GM18520 (cell line): ENCODE measurements around the gene STEAP1B.
"Not testable (repeated sequence)": the region's sequence is repeated elsewhere in the genome, so short reads cannot be mapped to it uniquely, and the experiment has no call there.

ENCODE experiments used
- ATAC-seq: cut with Tn5 transposase; IDR thresholded peaks from one replicate; pipeline ENCODE4 v1.9.1; 2021; ENCODE audit not compliant: unreplicated experiment

The STEAP1B gene

DNA sequence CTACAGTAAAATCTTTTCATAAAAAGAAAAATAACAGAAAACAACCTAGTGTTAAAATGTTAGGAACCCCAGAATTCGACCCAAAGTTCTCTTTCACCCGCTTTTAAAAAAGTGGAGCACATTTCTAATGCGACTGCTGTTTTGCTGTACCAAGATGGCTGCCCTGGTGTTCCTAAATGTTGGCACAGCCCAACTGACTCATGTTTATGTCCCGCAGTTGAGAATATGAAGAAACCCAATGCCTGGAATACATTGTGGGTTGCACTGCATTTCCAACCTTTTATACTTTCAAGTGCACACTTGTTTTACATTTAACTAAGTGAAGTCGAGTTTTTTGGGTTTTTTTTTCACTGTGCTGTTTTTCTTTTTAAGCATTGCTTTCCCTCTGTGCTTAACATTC is 944 bp downstream of the STEAP1B start:
- no peak for ATAC-seq

DNA sequence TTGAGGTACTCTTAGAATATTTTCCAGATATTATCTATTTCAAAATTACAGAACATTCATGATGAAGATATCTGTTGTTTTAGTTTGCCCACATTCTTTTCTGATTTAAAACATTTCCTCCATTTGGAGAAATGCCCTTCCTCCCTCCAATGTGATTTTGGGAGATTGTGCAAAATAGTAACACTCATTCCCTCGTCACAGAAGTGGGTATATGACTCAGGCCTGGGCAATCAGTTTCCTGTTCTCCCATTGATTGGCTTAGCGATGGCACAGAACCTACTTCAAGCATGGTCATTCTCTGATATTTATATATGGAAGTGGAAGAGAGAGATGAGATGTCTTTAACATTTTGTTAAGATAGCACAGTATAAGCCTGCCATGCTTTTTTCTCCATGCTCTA is 3.1 kb downstream of the STEAP1B start:
- not testable (repeated sequence) for ATAC-seq

DNA sequence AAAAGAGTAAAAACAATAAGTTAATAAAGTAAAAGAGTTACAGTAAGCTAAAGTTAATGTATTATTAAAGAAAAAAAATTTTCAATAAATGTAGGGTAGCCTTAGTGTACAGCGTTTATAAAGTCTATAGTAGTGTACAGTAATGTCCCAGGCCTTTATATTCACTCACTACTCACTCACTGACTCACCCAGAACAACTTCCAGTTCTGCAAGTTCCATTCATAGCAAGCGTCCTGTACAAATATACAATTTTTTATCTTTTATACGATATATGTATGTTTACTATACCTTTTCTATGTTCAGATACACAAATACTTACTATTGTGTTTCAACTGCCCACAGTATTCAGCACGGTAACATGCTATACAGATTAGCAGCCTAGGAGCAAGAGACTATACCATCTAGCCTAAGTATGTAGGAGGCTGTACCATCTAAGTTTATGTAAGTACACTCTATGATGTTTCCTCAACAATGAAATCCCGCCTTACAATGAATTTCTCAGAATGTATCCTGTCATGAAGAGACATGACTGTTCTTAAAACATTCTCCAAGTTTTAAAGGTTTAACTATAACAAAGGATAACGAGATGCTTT is 3.6 kb downstream of the STEAP1B start:
- not testable (repeated sequence) for ATAC-seq

DNA sequence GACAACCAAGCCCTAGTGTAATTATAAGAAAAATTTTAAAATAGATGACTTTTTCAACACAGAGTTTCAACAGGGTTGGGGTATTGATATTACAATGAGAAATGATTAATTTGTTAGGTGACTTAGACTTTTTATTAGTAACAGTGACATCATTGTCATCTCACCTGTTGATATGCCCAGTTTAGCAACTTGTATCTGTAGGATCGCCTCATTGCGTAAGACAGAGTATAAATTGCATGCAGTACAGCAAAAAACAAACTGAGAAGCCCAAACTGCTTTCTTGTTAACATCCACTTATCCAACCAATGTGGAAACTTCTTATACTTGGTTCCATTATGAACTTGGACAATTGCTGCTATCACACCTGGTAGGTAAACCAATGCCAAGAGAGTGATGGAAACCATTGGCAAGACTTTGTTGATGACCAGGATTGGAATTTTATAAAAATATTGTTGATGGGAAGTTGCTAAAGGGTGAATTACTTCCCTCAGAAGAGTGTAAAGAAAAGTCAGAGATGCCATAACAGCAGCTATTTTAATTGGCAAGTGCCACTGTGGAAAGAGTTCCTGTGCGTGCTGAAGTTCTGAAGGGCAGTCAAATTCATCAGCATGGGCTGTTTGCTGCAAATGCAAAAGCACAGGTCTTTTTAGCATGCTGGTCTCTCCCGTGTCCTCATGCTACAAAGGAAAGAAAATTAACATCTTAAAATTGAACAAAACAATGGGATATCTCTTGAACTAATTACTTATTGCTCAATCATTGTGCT is 6.6 kb downstream of the STEAP1B start:
- ATAC-seq: not testable (repeated sequence)

DNA sequence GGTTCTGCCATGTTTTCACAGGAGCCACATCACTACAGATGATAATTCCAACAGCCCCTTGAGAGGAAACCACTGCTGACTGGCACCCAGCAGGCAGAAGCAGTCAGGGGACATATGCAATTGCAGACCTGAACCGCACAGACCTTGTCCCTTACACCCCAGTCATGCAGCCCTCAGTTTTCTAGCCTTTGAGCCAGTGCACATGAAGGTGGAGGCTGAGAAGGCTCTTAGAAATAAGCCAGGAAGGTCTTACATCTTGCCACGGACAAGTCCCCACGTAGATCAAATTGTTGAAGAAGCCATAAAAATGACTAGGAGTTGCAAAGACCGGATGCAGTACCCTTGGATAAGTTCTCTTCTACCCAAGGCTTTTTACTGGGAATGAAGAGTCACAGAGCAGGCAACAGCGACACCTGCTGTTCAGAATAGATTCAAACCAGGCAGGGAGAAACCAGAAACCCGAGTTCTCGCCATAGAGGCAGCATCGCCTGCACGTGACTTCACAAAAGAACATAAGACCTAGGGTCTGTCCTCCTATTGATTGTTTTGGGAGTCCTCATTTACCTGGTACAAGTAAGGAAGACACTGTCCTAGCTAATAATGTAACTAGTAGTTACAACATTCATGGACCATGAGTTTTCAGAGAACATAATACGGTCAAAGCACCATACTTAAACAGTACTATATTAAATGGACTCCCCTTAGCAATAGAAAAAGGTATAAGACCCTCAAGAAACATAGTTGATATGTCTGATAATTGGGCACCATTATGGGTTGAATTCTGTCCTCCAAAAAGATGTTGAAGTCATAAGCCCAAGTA is 11.1 kb downstream of the STEAP1B start:
- no peak for ATAC-seq

DNA sequence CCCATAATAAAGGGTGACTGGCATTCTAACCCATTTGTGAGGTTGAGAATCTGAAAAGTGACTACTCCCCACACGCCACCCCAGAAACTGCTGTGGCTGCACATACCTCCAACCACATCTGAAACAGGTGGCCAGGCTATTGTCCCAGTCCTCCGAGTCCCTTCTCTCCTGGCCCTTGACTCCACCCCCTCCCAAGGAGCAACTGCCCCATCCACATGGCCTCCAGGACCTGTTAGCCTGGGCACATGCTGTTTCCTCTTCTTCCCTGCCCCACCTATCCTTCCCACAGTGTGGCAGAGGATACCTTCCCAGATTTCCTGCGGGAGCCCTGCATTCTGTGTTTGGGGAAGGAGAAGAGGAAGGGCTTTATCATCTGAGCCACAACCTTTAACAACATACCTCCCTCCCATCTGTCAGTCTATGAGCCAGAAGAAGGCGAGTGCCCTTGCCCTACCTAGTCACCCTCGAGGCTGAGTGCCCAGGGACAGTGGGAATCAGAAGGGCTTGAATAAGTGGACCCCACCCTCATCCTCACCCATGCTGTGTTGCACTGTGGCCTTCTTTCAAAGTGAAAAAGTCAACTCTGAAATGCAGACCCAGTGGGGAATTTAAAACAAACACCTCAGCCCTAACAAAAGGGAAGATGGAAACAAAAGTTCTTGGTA is 11.9 kb downstream of the STEAP1B start:
- ATAC-seq: no peak

DNA sequence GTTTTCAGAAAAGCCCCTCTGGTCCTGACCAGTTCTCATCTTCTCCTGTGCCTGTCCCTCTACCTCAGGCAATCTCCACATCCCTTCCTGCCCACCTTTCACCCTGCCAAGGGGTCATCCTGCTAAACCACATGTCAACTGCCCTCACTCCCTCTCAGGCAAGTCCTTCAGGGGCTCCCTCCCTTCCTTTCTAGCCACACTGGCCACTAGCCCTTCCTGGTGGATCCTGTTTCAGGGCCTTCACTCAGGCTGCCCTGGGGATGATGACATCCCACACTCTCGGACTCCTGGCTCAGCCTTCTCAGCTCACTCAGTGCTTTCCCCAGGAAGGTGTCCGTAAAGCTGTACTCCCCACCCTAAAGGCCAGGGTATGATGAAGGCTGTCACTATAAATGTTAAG is 13.4 kb downstream of the STEAP1B start:
- no peak for ATAC-seq

DNA sequence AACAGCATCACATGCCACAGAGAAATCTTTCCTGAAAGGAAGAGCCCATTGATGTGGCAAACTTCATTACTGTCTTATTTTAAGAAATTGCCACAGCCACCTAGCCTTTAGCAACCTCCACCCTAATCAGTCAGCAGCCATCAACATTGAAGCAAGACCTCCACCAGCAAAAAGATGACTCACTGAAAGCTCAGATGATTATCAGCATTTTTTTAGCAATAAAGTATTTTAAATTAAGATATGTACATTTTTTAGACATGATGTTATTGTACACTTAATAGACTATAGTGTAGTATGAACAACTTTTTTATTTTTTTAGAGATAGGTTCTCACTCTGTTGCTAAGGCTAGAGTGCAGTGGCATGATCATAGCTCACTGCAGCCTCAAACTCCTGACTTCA is 14.8 kb downstream of the STEAP1B start:
- ATAC-seq: no peak

DNA sequence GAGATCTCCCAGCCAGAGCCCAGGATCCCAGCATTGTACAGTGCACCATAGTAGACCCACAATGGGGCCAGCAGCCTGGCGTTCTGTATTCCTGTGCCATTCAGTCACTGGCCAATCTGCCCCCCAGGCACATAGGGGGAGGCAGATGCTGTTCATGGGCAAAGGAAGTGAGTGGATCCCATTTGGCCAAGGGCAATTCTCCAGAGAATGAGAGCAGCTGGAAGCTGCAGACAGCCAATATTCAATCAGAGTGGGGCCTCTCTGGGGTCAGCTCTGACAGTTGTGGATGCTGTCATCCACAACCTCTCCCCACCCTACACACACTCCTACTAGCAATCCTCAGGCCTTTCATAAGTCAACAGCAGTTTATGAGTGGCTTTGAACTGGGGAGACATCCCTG is 17.5 kb downstream of the STEAP1B start:
- no peak for ATAC-seq

DNA sequence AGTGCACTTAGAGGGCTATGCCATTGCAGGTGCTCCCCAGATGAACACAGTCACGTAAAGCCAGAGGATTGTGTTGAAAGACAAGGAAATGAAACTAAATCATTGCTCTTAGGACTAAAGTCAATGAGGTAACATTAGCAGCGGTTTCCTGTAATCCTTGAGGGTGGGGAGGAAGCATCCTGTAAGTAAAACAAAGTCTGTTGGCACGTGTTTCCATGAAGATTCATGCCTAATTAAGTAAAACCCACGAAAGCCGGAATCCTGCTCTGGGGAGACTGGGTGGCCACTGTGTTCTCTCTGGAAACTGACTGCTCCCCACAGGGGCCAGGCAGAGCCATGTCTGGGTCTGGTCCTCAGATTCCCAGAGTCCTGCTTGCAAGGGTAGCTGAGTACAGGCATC is 18.3 kb downstream of the STEAP1B start:
- ATAC-seq: no peak

DNA sequence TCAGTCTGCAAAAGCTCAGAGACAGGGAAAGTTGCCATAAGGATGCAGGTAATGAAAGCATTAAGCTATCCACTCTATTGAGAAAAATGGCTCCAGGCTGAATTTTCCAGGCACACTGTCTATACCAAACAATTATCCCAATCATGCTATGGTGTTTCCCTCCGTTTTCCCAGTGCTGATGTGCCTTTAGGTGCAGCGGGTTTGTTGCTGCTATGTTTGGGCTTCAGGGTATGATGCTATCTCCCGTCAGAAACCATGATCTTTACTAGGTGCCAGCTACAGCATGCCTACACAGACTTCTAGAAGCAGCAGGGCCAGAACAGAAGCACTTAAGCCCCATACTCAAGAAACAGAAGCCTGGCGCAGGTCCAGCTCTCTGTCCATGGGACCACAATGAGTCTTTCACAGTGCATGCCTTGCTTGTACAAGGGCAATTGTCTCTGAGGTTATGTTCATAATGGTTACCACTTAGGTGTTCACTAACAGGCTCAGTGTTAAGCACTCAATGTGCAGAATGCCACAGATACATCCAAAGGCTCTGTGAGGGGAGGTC is 19.4 kb downstream of the STEAP1B start:
- ATAC-seq: no peak

DNA sequence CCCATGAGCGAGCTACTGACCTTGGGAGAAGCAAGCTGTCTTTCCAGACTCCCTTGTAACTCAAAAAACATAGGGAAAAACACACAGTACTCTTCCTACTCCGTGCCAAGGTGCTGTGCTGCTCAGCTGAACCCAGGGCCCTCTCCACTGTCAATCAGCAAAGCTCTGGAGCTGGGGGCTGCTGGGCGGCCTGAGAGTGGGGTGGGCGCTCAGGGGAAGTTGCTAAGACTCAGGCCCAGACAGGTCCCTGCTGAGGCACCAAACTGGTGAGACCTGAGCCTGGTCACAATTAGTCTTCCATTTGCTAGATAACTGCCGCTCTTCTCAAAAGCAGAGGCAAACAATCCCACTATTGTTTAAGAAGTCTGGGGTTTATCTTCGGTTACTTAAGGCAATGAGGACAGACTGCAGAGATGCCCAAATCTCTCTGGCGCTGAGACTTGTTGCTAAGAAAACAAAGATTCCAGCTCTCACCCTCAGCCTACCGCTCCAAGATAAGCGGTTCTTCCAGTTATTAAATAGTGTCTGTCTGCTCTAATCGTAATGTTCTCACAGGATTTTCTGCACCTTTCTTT is 22.0 kb downstream of the STEAP1B start:
- ATAC-seq: no peak

DNA sequence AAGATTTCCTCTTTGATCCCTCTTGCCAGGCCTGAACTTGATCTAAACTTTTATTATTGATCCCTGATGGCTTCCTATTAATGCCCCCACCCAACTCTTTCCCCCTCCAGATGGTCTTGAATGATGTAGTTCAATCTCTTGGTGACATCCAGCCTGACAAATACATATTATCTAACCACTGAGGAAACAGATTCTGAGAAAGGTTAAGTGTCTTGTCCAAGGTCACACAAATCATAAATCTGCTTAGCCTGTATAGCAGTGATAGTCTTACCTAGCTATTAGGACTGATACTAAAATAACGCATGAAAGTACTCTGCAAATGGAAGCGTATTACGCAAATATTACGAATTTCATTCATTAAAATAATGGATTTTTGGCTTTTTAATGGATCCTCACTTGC is 22.7 kb downstream of the STEAP1B start:
- ATAC-seq: no peak

DNA sequence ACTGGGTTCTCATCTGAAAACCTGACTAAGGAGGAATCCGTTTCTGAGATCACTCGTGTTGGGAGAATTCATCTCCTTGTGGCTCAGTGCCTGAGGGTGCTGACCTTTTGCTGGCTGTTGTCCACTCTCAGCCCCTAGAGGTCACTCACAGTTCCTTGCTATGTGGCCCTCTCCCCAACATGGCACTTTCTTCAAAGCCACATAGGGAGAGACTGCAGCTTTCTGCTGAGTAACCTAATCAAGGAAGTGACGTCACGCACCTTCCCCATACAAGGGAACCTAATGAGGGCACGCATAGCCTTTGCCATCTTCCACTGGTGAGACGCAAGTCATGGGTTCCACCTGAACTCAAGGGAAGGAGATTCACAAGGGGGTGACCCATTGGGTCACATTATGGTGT is 23.2 kb downstream of the STEAP1B start:
- ATAC-seq: no peak

DNA sequence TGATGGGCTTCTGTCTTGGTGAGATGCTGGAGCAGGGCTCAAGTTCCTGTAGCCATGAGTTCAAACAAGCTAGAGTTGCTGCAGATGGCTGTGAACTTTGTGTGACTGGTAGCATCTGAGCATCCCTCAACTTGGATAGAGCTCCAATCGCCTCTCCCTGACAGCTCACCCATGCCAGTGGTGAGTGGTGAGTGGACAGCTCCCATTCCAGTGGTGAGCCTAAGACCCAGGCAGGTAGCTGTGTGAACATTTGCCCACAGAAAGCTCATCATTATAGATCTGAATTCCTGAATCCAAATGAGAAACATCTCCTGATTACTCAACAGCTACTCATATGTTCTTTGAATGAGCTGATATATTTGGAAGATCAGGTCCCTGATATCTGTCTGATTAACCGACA is 25.3 kb downstream of the STEAP1B start:
- ATAC-seq: no peak

DNA sequence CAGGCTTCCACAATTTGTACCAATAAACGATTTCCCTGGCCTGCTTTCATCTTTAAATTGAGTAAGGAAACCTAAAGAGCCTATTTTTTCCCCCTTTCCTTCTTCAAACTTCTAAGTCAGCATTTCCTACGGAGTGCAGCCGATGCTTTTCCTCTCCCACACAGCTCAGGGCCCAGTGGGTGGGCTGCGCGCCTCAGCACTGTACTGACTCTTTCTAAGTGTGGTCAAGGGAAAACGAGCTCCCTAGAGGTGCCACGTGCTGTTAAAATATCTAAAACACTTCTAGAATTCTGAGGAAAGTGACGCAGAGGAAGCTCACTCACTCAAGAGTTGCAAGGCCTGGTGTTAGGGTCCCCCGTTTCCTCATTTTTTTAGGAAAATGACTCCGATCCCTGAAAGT is 29.0 kb downstream of the STEAP1B start:
- ATAC-seq: no peak

DNA sequence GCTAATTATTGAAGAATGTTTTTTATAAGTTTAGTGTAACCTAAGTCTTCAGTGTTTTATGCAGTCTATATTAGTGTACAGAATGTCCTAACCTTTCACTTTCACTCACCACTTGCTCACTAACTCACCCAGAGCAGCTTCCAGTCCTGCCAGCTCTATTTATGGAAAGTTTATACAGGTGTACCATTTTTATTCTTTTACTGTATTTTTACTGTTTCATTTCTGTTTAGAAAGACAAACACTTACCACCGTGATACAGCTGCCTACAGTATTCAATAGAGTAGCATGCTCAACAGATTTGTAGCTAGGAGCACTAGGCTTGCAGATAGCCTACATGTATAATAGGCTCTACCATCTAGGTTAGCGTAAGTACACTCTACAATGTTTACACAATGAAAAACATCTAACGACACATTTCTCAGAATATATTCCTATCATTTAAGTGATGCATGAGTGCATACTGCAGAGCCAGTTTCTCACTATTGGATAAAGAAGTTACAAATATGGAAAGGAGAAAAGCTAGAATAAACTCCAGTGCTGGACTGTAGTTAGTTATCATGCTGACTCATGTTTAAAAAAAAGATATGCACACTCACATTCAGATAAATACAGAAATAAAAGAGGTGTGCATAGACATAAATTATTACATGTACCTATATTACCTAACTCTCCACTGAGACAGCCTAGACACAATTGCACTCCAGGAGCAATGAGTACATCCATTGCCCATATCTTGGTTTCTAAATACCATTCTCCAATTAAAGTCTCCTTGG is 30.4 kb downstream of the STEAP1B start:
- ATAC-seq: no peak

DNA sequence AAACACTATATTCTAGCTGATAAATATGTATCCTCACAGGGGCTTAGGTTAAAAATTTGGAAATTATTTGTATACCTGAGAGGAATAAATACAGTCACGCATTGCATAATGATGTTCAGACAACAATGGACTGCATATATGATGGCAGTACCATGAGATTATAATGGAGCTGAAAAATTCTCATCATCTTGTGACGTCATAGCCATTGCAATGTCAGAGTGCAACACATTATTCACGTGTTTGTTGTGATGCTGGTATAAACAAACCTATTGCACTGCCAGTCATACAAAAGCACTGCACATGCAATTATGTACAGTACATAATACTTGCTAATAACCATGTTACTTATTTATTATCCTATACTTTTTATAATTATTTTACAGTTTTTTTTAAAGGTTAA is 31.4 kb downstream of the STEAP1B start:
- ATAC-seq: no peak

DNA sequence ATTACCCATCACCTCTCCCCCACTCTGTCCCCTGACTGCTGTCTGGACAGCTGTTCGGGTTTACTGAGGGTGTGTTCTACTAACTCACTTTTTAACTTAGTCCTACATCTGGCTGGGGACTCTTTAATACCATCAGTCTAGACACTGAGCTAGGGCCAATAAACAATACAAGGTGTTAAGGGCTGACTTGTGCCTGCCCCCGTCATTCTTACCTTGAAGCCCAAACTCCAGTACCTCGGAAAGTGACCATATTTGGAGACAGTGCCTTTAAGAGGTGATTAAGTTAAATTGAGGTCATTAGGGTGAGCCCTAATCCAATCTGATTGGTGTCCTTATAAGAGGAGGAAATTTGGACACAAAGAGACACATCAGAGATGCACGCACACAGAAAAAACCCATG is 35.7 kb downstream of the STEAP1B start:
- ATAC-seq: no peak

DNA sequence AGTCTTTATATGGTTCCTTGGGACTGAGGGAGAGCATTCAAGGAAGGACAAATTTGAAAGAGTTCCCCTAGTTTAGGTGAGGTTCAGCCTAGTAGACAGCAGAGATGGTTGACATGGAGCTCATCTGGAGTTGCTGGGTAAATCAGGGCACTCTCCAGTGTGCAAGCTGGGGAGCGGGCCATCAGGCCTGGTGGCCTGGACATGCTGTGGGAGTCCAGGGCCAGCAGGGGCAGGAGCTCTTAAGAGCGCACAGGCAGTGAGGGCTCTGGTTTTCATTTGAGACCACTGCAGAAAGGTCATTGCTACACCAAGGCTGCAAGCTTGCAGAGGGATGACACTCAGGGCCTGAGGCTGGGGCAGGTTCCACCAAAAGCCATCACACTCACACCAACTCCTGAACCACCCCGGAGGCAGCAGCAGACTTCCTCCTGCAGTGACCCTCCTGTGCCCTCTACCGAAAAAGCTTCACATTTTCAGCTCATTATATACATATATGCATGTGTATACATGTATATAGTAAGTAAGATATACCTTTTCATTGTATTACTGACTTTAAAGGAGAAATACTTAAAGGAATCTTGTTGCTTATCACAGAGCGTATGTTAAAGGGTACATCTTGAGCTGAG is 39.5 kb downstream of the STEAP1B start:
- no peak for ATAC-seq
